ENCODE measurements around the gene HOXB5. TPM values are rescaled to one million over a fixed set of nuclear protein-coding genes. Genes with fewer than 3 reads are reported as not detected.

The HOXB5 gene
- total and polyA plus RNA-seq, 2 of the 4 experiments (the other 2 are of a cell fraction): 0.54 to 18.0 TPM

DNA sequence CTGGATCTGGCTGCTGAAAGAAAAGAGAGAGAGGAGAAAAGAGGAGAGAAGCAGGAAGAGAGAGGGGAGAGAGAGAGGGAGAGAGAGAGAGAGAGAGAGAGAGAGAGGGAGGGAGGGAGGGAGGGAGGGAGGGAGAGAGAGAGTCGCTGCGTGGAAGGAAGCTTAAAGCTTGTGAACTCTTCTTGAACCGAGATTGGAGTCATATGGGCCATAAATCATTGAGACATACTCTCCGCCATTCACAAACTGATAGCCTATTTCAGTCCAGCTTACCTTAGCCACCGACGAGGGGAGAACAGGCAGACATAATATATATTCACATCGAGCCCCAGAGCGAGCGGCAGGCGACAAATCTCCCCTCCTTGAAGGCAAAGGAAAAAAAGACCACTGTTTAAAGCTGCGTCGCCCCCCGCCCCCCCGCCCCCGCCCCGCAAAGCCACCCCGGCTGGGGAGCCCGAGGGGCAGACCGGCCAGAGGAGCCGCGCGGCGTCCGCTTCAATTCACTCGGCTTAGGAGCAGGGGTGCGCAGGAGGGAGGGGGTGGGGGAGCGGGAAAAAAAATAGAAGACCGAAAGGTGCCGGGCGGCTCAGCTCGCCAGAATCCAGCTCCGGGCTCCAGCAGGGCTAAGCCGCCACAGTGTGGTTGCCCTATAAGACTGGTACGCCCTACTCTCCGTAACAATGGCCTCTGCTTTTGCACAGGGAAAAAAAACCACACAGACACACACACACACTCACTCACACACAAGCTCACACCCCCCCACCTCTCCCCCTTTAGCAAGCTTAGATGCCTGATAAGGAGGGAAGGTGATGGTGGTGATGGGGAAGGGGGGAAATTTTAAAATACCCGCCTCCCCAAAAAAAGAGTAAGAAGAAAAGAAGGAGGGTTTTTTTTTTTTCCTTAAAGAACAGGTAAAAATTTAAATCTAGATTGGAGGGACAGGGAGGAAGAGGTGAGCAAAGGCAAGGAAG lies 38.0 kb downstream of the HOXB5 start:
- Histone ChIP-seq H3K23ac (ENCODE audit: low read depth, low read length) (peak overlapping the region; percentile 99), H4K8ac (ENCODE audit: low read depth in 2 of 2, low read length in 2 of 2) (peak overlapping the region; percentile 62 to 87), H3K56ac (ENCODE audit: extremely low read depth, insufficient read depth, low read length) (peak overlapping the region; percentile 90), H2BK120ac (ENCODE audit: low read depth, low read length) (peak overlapping the region; percentile 94), H3K36me3 (ENCODE audit: control insufficient read depth, insufficient read depth, low read length) (peaks cover 32% of the 10 kb centered on the region; the same call in 1 of the 2 replicates), H3K18ac (ENCODE audit: low read depth, low read length) (peak overlapping the region; percentile 86), H3K9me1 (ENCODE audit: insufficient read depth, low read length) (no peaks in the 10 kb centered on the region), H3K4ac (ENCODE audit: low read depth, low read length) (peak overlapping the region; percentile 98), H3K4me1 (ENCODE audit: control insufficient read depth, insufficient read depth, low read length) (peaks cover 56% of the 10 kb centered on the region), H3K9me3 (ENCODE audit: control insufficient read depth, insufficient read depth, low read length) (no peaks in the 10 kb centered on the region), H3K9ac (ENCODE audit: low read depth, low read length) (peak overlapping the region; percentile 95), H2BK5ac (ENCODE audit: low read depth, low read length, poor library complexity, severe bottlenecking) (peak overlapping the region; percentile 96), H2AK5ac (ENCODE audit: low read depth, low read length) (peak overlapping the region; percentile 74), H2AFZ (replicated peaks; ENCODE audit: low read length, poor library complexity) (peak overlapping the region; percentile 59), H4K91ac (ENCODE audit: insufficient read depth, low read depth, low read length) (peak overlapping the region; percentile 95), H3K79me1 (ENCODE audit: low read depth in 1 of 2, low read length in 2 of 2) (no peaks in the 10 kb centered on the region; a peak in 1 of 4 replicates), H3K27me3 (ENCODE audit: control insufficient read depth, insufficient read depth, low read length) (no peaks in the 10 kb centered on the region), H3K14ac (replicated peaks; ENCODE audit: low read depth, low read length) (peak overlapping the region; percentile 98), H2BK15ac (ENCODE audit: low read depth, low read length) (0 out of 3 replicates have a peak overlapping the region, but pooled peaks have one; percentile 53), H3K4me3 (ENCODE audit: insufficient read depth, low read depth, low read length) (peak overlapping the region; percentile 48), H3K27ac (ENCODE audit: insufficient read depth, low read length) (peak overlapping the region; percentile 93), H4K20me1 (ENCODE audit: insufficient read depth, low read length) (peaks cover 8% of the 10 kb centered on the region), H4K5ac (ENCODE audit: low read depth, low read length) (peak overlapping the region; percentile 85), H2AK9ac (replicated peaks; ENCODE audit: low read depth, low read length, poor library complexity) (peak overlapping the region; percentile 66), H2BK20ac (ENCODE audit: low read depth, low read length) (peak overlapping the region; percentile 58; the same call in 1 of the 2 replicates), H3K4me2 (ENCODE audit: low read depth, low read length) (peak overlapping the region; percentile 92)
- POLR2A ChIA-PET (ENCODE audit: unreplicated experiment): interaction anchor here (0.5 to 1.7 kb wide), 9 partner anchors 9 to 74 kb away, joined by 3 to 8 read pairs (median 4); partner anchors contain the start of gene HOXB3
- in situ Hi-C loops (cut with MboI; ENCODE audit: low sequenced_read_pairs): no loop called here
- CTCF ChIA-PET: interaction anchor here (0.7 to 0.9 kb wide), 2 partner anchors 63 to 203 kb away, joined by 3 to 4 read pairs; no protein-coding TSS in a partner anchor
- dilution Hi-C loops (cut with HindIII; ENCODE audit: low sequenced_read_pairs, unreplicated experiment): no loop called here
- WGBS, 2 experiments (ENCODE audit: extremely low coverage in 2 of 2, insufficient read length in 1 of 2): no CpG with 5 or more reads among the region's 36 CpGs
- DNase-seq (peak; percentile 99), ATAC-seq (ENCODE audit: low read depth) (peak; percentile 22)
- BruUV-seq (replicated peaks): no TSS peak
- intact Hi-C loops (cut with micrococcal nuclease): loop anchor here (2.0 kb wide), 1 partner anchor 19 kb away; no protein-coding TSS in a partner anchor
- TF ChIP-seq RCOR1 (IDR thresholded peaks at IDR 0.05; ENCODE audit: insufficient replicate concordance, low read length) (no peak), RFX5 (IDR thresholded peaks at IDR 0.05; ENCODE audit: low read depth, low read length) (no peak), FOS (IDR thresholded peaks at IDR 0.05; ENCODE audit: low read depth, low read length) (no peak), NFE2L2 (IDR thresholded peaks at IDR 0.05; ENCODE audit: low read depth, low read length) (no peak), POLR2A (IDR thresholded peaks at IDR 0.05; ENCODE audit: low read depth, low read length) (no peak), CEBPB (IDR thresholded peaks at IDR 0.05; ENCODE audit: low read depth, low read length) (0 out of 2 replicates have a peak, but pooled peaks have one; percentile 6), CHD1 (IDR thresholded peaks at IDR 0.05; ENCODE audit: low read depth, low read length) (no peak), SMC3 (IDR thresholded peaks at IDR 0.05; ENCODE audit: low read depth, low read length) (no peak), MAZ (IDR thresholded peaks at IDR 0.05; ENCODE audit: borderline replicate concordance, low read depth, low read length) (peak; percentile 95)
- TF ChIP-seq, protein P1, sequence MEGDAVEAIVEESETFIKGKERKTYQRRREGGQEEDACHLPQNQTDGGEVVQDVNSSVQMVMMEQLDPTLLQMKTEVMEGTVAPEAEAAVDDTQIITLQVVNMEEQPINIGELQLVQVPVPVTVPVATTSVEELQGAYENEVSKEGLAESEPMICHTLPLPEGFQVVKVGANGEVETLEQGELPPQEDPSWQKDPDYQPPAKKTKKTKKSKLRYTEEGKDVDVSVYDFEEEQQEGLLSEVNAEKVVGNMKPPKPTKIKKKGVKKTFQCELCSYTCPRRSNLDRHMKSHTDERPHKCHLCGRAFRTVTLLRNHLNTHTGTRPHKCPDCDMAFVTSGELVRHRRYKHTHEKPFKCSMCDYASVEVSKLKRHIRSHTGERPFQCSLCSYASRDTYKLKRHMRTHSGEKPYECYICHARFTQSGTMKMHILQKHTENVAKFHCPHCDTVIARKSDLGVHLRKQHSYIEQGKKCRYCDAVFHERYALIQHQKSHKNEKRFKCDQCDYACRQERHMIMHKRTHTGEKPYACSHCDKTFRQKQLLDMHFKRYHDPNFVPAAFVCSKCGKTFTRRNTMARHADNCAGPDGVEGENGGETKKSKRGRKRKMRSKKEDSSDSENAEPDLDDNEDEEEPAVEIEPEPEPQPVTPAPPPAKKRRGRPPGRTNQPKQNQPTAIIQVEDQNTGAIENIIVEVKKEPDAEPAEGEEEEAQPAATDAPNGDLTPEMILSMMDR (conservative IDR thresholded peaks at IDR 0.05; ENCODE audit: low read depth, low read length): 0 out of 2 replicates have a peak, but pooled peaks have one; percentile 4
- TF ChIP-seq, protein P2, sequence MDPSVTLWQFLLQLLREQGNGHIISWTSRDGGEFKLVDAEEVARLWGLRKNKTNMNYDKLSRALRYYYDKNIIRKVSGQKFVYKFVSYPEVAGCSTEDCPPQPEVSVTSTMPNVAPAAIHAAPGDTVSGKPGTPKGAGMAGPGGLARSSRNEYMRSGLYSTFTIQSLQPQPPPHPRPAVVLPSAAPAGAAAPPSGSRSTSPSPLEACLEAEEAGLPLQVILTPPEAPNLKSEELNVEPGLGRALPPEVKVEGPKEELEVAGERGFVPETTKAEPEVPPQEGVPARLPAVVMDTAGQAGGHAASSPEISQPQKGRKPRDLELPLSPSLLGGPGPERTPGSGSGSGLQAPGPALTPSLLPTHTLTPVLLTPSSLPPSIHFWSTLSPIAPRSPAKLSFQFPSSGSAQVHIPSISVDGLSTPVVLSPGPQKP (IDR thresholded peaks at IDR 0.05; ENCODE audit: borderline replicate concordance, low read depth, low read length): no peak
- TF ChIP-seq, protein P3, sequence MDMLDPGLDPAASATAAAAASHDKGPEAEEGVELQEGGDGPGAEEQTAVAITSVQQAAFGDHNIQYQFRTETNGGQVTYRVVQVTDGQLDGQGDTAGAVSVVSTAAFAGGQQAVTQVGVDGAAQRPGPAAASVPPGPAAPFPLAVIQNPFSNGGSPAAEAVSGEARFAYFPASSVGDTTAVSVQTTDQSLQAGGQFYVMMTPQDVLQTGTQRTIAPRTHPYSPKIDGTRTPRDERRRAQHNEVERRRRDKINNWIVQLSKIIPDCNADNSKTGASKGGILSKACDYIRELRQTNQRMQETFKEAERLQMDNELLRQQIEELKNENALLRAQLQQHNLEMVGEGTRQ (IDR thresholded peaks at IDR 0.05; ENCODE audit: low read depth, low read length): peak; percentile 66; the same call in 1 of the 2 replicates
